ENCODE data around the gene TIGD3. TPM values are rescaled to one million over a fixed set of nuclear protein-coding genes. Genes with fewer than 3 reads are reported as not detected.

The TIGD3 gene
- total RNA-seq = 4.8 TPM

GRCh38 chr11:65354265-65355012 lies at the start of gene TIGD3:
Gene TIGD3, plus strand, starts transcription at chr11:65354751. Its CDS starts 1,058 bp downstream, at chr11:65355809.
- peak; percentile 85 to 98 (median 97) for DNase-seq (ENCODE audit: low read depth in 2 of 3, low spot score in 2 of 3)

- no peak for DNase-seq (ENCODE audit: low read depth in 2 of 3, low spot score in 2 of 3)
Observed at GRCh38 chr11:65305501-65306268, 48.9 kb upstream of the TIGD3 start.

- no peak for DNase-seq (ENCODE audit: low read depth in 2 of 3, low spot score in 2 of 3)
Observed at GRCh38 chr11:65307298-65308229, 47.0 kb upstream of the TIGD3 start.

- peak in 2 of 3 donors; percentile 68 to 69 for DNase-seq (ENCODE audit: low read depth in 2 of 3, low spot score in 2 of 3)
Observed at GRCh38 chr11:65308281-65308891, 46.2 kb upstream of the TIGD3 start.

- DNase-seq (ENCODE audit: low read depth in 2 of 3, low spot score in 2 of 3) = no peak
Observed at GRCh38 chr11:65309006-65309405, 45.5 kb upstream of the TIGD3 start.

- DNase-seq (ENCODE audit: low read depth in 2 of 3, low spot score in 2 of 3) = no peak
Observed at GRCh38 chr11:65310215-65310614, 44.3 kb upstream of the TIGD3 start.

- DNase-seq (ENCODE audit: low read depth in 2 of 3, low spot score in 2 of 3) = no peak
Observed at GRCh38 chr11:65310736-65311135, 43.8 kb upstream of the TIGD3 start.

- DNase-seq (ENCODE audit: low read depth in 2 of 3, low spot score in 2 of 3) = no peak
Observed at GRCh38 chr11:65311170-65311678, 43.3 kb upstream of the TIGD3 start.

GRCh38 chr11:65314501-65315203 lies 39.9 kb upstream of the TIGD3 start, which contains the start of gene CDC42EP2:
Gene CDC42EP2, plus strand, starts transcription at chr11:65314866. Its CDS starts 6,033 bp downstream, at chr11:65320899.
- peak; percentile 38 to 66 (median 53) for DNase-seq (ENCODE audit: low read depth in 2 of 3, low spot score in 2 of 3)

- DNase-seq (ENCODE audit: low read depth in 2 of 3, low spot score in 2 of 3) = peak; percentile 62 to 85 (median 82)
Observed at GRCh38 chr11:65315204-65315865, 39.2 kb upstream of the TIGD3 start.

GRCh38 chr11:65315866-65316226 lies 38.7 kb upstream of the TIGD3 start:
- no peak for DNase-seq (ENCODE audit: low read depth in 2 of 3, low spot score in 2 of 3)

GRCh38 chr11:65316227-65317024 lies 38.1 kb upstream of the TIGD3 start:
- DNase-seq (ENCODE audit: low read depth in 2 of 3, low spot score in 2 of 3) = no peak

- DNase-seq (ENCODE audit: low read depth in 2 of 3, low spot score in 2 of 3) = no peak
Observed at GRCh38 chr11:65317025-65317786, 37.3 kb upstream of the TIGD3 start.

- no peak for DNase-seq (ENCODE audit: low read depth in 2 of 3, low spot score in 2 of 3)
Observed at GRCh38 chr11:65320386-65321075, 34.0 kb upstream of the TIGD3 start.

GRCh38 chr11:65321076-65321475 lies 33.5 kb upstream of the TIGD3 start:
- DNase-seq (ENCODE audit: low read depth in 2 of 3, low spot score in 2 of 3) = no peak

GRCh38 chr11:65321828-65322485 lies 32.6 kb upstream of the TIGD3 start:
- no peak for DNase-seq (ENCODE audit: low read depth in 2 of 3, low spot score in 2 of 3)
